HG03039 (cell line): ENCODE data around the gene HK3.
"Not testable (repeated sequence)": the region's sequence is repeated elsewhere in the genome, so short reads cannot be mapped to it uniquely, and the experiment has no call there.

Experiments used
- ATAC-seq: cut with Tn5 transposase; IDR thresholded peaks from one replicate; pipeline ENCODE4 v1.9.1; 2021; ENCODE audit warnings: mild to moderate bottlenecking, moderate library complexity; ENCODE audit not compliant: unreplicated experiment

HK3 gene

GRCh38 chr5:176883700-176884570, 15.2 kb downstream of the HK3 start:
- ATAC-seq = no peak

GRCh38 chr5:176882567-176882903, 16.6 kb downstream of the HK3 start:
- no peak for ATAC-seq

GRCh38 chr5:176881816-176882566, 17.2 kb downstream of the HK3 start:
- ATAC-seq = no peak

- no peak for ATAC-seq
These were observed 18.0 kb downstream of the HK3 start for GRCh38 chr5:176881021-176881749.

- no peak for ATAC-seq
These were observed 18.7 kb downstream of the HK3 start for GRCh38 chr5:176880366-176881020.

- no peak for ATAC-seq
These were observed 19.3 kb downstream of the HK3 start for GRCh38 chr5:176879663-176880361.

GRCh38 chr5:176878906-176879662, 20.1 kb downstream of the HK3 start:
- ATAC-seq = no peak

- ATAC-seq = no peak
These were observed 20.7 kb downstream of the HK3 start for GRCh38 chr5:176878463-176878862.

- no peak for ATAC-seq
These were observed 21.3 kb downstream of the HK3 start for GRCh38 chr5:176877793-176878331.

GRCh38 chr5:176876506-176877431, 22.4 kb downstream of the HK3 start:
- no peak for ATAC-seq

GRCh38 chr5:176875783-176876505, 23.2 kb downstream of the HK3 start:
- no peak for ATAC-seq

GRCh38 chr5:176875014-176875550, 24.1 kb downstream of the HK3 start:
- no peak for ATAC-seq

- ATAC-seq = no peak
These were observed 24.9 kb downstream of the HK3 start for GRCh38 chr5:176874198-176874780.

- ATAC-seq = no peak
These were observed 25.5 kb downstream of the HK3 start for GRCh38 chr5:176873541-176874172.

GRCh38 chr5:176873011-176873410, 26.1 kb downstream of the HK3 start:
- not testable (repeated sequence) for ATAC-seq

- not testable (repeated sequence) for ATAC-seq
These were observed 26.6 kb downstream of the HK3 start for GRCh38 chr5:176872586-176872985.

- not testable (repeated sequence) for ATAC-seq
These were observed 28.5 kb downstream of the HK3 start for GRCh38 chr5:176870644-176871043.
